Left forelimb (tissue), 1 donor: ENCODE results near the gene KIN.
"Not testable (repeated sequence)": the region's sequence is repeated elsewhere in the genome, so short reads cannot be mapped to it uniquely, and the experiment has no call there.

Source experiments
- DNase-seq: peaks from one replicate; pipeline ENCODE4 v3.0.0-alpha.2; 2018; ENCODE audit warnings: low spot score

The KIN gene, protein sequence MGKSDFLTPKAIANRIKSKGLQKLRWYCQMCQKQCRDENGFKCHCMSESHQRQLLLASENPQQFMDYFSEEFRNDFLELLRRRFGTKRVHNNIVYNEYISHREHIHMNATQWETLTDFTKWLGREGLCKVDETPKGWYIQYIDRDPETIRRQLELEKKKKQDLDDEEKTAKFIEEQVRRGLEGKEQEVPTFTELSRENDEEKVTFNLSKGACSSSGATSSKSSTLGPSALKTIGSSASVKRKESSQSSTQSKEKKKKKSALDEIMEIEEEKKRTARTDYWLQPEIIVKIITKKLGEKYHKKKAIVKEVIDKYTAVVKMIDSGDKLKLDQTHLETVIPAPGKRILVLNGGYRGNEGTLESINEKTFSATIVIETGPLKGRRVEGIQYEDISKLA

DNA sequence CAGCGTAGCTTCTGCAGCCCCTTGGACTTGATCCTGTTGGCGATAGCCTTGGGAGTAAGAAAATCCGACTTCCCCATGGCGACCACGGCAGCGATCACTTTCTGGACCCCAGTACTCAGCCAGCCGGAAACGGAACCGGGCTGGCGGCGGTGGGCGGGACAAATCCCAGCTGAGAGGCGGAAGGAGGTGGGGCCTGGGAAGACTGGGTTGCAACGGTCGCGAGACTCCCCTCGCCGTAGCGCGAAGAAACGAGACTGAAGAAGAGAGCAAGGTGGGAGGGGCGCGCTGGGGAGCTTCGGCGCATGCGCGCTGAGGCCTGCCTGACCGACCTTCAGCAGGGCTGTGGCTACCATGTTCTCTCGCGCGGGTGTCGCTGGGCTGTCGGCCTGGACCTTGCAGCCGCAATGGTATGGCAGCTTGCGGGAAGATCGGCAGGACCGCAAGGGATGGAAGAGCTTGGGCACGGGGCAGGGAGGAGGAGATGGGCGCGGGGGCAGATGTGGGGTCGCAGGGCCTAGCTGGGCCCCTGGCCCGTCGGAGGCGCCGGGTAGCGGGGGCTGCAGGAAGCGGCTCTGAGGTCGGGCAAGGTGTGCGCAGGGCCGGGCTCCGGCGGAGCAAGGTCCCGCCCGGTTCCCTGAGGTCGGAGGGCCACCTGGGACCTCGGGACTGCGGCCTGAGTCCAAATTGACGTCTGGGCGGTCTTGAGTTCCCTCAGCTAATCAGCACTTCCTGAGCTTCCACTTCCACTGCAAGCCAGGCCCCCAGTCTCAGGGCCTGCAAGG lies at the start of gene KIN, which contains the start of gene ATP5F1C:
Gene KIN (minus strand): TSS at position 137 of the 782 bp plus-strand sequence. CDS start 60 bp downstream, at position 77.
Gene ATP5F1C (plus strand): TSS at position 321 of the 782 bp plus-strand sequence. CDS start 31 bp downstream, at position 352.
- peak; percentile 99 for DNase-seq

DNA sequence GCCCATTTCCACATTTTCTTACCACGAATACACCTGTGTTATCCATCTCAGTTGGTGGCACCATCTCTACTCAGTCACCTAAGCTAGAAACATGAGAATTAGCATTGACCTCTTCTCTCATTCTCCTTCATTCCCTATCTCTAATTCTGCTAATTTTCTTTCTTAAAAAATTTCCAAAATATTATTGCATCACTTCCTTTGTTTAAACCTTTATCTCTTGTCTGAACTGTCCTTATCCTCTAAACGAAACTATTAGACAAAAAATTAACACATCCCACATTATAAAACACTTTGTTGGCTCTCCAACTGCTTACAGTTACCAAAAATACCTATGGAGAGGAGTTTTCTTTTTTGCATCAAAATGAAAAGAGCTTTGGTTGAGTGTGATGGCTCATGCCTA lies 48.8 kb upstream of the KIN start:
- no peak for DNase-seq

DNA sequence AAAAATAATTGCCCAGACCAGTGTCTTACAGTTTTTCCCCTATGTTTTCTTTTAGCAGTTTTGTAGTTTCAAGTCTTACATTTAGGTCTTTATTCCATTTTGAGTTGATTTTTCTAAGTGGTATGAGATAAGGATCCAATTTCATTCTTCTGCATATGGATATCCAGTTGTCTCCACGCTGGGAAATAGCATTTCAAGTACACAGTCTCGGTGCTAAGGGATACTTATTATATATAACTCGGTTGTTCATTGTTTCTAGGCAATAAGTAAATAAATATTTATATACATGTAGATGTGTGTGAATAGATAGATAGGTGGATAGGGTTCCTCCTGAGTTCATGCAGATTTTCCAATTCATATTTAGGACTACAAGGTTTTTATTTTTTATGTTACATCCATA lies 46.5 kb upstream of the KIN start:
- DNase-seq: no peak

- no peak for DNase-seq
These were observed 45.4 kb upstream of the KIN start for GRCh38 chr10:7833210-7833609.

- no peak for DNase-seq
These were observed 44.3 kb upstream of the KIN start for GRCh38 chr10:7832060-7832459.

DNA sequence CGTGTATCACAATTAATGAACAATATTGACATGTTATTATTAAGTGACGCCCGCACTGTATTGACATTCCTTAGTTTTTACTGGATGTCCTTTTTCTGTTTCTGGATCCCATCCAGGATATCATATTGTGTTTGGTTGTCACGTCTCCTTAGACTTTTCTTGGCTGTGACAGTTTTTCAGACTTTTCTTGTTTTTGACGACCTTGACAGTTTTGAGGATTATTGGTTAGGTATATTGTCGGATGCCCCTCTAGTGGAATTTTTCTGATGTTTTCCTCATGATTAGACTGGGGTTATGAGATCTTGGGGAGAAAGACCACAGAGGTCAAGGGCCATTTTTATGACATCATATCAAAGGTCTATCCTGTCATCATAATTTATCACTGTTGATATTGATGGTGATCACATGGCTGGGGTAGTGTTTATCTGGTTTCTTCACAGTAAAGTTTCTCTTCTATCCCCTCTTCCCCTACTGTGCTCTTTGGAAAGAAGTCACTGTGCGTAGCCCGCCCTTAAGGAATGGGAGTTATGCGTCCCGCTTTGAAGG lies 41.6 kb upstream of the KIN start:
- DNase-seq: no peak

DNA sequence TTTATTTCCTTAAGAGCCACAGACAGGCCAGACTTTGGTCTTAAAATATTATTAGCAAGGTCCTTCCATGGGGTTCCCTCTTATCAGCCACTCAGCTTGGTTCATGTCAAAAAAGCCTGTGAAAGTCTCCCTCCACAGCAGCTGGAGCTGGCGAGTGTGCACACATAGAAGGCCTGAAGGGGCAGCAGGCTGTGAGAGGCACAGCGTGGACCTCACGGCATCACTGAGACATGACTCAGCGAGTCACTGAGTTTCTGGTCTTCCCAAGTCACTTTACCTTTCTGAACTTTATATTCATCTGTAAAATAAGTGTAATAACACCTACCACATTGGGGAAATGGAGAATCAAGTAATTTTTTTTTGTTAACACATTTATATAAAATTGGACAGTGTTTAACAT lies 39.2 kb upstream of the KIN start:
- DNase-seq: no peak

- DNase-seq: no peak
These were observed 36.5 kb upstream of the KIN start for GRCh38 chr10:7824251-7824650.

DNA sequence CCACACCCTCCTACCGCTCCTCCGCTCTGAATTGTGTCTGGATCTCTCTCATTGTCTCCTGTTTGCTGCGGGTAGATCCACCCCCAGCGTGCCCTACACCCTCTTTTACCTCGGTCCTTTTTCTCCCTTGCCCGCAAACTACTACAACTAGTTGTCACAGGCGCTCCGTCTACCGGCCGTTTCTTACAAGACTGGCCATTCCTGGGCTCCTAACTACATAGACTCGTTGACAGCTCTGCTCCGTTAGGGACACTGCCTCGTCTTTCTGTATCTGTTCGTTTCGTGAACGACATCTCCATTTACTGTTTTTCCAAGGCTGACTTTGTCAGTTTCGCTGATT lies 31.3 kb upstream of the KIN start:
- DNase-seq: no peak

DNA sequence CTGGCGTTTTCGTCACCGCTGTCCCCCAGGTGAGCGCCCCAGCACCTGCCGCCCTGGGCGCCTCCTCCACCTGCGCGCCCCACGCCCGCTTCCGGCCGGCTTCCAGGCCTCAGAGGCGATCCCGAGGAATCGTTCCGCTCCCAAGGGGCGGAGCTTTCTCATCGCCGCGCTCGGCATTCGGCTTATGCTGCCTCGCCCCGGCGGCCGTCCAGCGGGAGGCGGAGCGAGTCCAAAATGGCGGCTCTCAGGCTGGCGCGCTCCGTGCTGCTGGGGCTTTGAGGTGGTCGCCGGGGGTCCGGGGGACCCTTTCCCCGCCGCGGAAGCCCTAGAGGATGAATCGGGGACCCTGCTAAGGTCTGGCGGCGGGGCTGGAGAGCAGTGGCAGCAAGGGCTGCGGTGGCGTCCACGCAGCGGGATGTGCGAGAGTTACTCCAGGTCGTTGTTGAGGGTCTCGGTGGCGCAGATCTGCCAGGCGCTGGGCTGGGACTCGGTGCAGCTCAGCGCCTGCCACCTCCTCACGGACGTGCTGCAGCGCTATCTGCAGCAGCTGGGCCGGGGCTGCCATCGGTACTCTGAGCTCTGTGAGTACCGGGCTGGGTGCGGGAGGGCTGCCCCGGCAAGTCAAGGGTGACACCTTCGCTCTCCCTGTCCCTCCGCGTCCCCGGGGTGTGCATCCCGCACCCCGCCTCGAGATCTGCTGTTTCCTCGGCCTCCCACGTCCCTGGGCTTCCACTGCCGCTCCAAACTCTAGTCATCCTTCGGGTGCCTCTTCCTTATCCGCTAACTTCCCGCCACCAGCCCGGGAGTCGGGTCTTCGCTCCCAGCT lies 30.7 kb upstream of the KIN start, which contains the start of gene TAF3:
Gene TAF3 (plus strand): TSS at position 211 of the 826 bp plus-strand sequence. CDS start 205 bp downstream, at position 416.
- peak; percentile 93 for DNase-seq

- DNase-seq: no peak
These were observed 30.1 kb upstream of the KIN start for GRCh38 chr10:7817984-7818294.

- no peak for DNase-seq
These were observed 29.8 kb upstream of the KIN start for GRCh38 chr10:7817576-7817975.

- no peak for DNase-seq
These were observed 25.7 kb upstream of the KIN start for GRCh38 chr10:7813481-7813880.

GRCh38 chr10:7811743-7812142 lies 23.9 kb upstream of the KIN start:
- DNase-seq: not testable (repeated sequence)

DNA sequence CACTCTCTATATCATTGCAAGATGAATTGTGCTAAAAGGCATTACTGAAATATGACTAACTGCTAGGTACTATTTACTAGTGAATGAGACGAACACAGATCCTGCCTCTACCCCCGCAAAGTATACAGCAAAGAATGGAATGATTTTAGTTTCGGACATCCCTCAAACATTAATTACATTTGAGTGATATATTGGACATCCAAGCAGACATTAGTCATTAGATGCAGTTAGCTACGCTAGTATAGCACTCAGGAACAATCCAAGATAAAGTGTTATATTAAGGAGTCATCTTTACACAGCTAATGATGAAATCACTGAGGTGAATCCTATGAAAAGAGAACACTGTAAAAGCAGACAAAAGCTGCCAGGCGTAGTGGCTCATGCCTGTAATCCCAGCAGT lies 23.2 kb upstream of the KIN start:
- no peak for DNase-seq

- DNase-seq: no peak
These were observed 22.6 kb upstream of the KIN start for GRCh38 chr10:7810443-7810842.

GRCh38 chr10:7808686-7809267 lies 21.0 kb upstream of the KIN start:
- no peak for DNase-seq

GRCh38 chr10:7804741-7805140 lies 16.9 kb upstream of the KIN start:
- DNase-seq: no peak

DNA sequence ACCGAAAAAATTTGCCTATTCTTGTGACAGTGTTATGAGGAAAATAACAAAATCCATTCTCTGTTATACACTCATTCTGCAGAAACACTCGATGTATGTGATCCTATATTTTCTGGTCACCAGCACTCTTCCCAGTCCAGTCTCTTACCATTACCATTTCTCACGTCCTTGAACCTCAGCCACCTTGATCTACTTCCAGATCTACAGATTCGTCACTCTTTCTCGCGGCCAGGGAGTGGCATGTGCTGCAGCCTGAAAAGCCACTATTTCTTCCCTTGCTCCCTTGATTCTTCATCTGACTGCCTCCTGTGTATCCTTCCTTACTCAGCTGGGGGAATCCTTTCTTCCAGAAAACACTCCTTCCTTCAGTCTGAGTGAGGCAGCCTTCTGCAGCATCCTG lies 16.4 kb upstream of the KIN start:
- no peak for DNase-seq

DNA sequence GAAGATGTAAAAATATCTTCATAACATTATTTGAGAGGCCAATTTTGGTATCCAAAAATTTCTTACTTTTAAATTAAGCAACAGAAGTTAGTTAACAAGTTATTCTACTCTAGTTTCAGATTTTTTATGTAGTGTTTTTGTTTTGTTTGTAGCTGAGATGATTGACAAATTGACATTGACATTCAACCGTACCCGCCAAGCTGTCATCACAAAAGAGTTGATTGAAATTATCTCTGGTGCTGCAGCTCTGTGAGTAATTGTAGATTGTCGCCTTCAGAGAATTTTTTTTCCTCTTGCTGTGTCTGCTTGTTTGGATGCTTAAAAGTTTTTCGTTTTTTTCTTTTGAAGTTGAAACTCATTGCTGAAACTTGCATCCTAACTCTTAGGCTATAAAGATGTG lies 14.8 kb upstream of the KIN start:
- no peak for DNase-seq

GRCh38 chr10:7797582-7797981 lies 9.8 kb upstream of the KIN start:
- no peak for DNase-seq

- no peak for DNase-seq
These were observed 7.8 kb upstream of the KIN start for GRCh38 chr10:7795605-7796004.
